Ovary (tissue), 3 donors: ENCODE results near the gene C11orf16.

ENCODE experiments used
- EP300 ChIP-seq: sonication (generic); formaldehyde crosslinking; IDR thresholded peaks from one replicate; pipeline ENCODE4 v1.6.1; 2017; ENCODE audit warnings: antibody characterized with exemption
- TF ChIP-seq, protein P1 (sequence below), 3 donors: fragments of 450-650 bp in 2 of 3; fragments of 200-600 bp in 1 of 3; IDR thresholded peaks; one replicate each; pipeline versions ENCODE4 v1.5.1 to v1.8.0; 2016 to 2022; ENCODE audit warnings: antibody characterized with exemption in 3 of 3, mild to moderate bottlenecking in 1 of 3
- donor health status: DM: no; HTN: no; CAD: no.

DNA sequence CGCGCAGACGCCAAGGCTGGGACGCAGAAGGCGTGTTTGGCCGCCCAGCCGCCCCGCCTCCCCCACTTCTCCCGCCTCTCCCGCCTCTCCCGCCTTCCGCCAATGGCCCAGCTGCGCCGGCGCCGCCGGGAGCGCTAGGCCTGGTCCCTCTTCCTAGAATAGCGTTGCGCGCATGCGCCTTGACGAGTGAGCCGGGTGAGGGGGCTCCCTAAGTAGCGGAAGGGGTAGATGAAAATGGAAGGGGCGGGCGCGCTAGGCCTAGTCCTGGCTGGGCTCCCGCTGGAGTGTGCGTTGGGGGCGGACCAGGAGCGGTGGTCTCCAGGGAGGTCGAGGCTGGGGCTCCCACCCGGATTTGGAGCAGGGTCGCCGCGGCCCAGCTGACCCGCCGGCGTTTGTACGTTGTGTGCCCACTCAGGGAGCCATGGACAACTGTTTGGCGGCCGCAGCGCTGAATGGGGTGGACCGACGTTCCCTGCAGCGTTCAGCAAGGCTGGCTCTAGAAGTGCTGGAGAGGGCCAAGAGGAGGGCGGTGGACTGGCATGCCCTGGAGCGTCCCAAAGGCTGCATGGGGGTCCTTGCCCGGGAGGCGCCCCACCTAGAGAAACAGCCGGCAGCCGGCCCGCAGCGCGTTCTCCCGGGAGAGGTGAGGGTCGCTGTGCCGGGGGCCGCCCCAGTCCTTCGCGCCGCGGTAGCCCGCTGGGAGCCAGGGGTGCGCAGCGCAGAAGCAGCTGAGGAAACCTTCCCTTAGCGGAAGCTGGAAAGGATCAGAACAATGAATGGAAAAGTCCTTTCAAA lies 21.5 kb downstream of the C11orf16 start, which contains the start of gene AKIP1:
- TF ChIP-seq, protein P1, sequence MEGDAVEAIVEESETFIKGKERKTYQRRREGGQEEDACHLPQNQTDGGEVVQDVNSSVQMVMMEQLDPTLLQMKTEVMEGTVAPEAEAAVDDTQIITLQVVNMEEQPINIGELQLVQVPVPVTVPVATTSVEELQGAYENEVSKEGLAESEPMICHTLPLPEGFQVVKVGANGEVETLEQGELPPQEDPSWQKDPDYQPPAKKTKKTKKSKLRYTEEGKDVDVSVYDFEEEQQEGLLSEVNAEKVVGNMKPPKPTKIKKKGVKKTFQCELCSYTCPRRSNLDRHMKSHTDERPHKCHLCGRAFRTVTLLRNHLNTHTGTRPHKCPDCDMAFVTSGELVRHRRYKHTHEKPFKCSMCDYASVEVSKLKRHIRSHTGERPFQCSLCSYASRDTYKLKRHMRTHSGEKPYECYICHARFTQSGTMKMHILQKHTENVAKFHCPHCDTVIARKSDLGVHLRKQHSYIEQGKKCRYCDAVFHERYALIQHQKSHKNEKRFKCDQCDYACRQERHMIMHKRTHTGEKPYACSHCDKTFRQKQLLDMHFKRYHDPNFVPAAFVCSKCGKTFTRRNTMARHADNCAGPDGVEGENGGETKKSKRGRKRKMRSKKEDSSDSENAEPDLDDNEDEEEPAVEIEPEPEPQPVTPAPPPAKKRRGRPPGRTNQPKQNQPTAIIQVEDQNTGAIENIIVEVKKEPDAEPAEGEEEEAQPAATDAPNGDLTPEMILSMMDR (IDR thresholded peaks at IDR 0.05): no peak
- no peak for TF ChIP-seq EP300
